ENCODE measurements around the gene ANKK1. TPM values are rescaled to one million over a fixed set of nuclear protein-coding genes. Genes with fewer than 3 reads are reported as not detected.

The ANKK1 gene
- total and polyA plus RNA-seq, 2 of the 8 experiments (the other 6 are each of a cell fraction or from before 2014, with no cell fraction given) = 0.11 TPM; not detected in 1

DNA sequence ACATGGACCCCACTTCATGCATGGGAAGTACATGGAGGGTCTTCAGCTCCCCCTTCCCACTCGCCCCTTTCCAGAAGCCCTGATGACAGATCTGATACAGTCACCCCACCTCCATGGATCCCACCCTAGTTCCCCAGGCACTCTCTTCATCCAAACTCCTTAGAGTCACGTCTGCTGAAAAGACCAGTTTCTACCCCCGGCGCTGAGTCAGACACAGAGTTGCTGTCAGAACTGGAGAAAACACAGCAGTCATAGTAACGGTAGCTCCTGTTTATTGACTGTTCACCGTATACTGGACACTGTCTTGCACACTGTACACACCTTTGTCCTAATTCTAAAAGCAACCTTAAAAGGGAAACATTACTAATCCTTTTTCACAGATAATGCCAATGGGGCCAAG is 58.5 kb downstream of the ANKK1 start:
- Histone ChIP-seq H3K4me2 (ENCODE audit: insufficient read depth in 1 of 2, low read depth in 2 of 2, low read length in 2 of 2) (no peak overlapping the region), H3K56ac (replicated peaks; ENCODE audit: insufficient read length, low read depth, low read length) (no peak overlapping the region), H3K27ac (ENCODE audit: low read depth, low read length) (no peak overlapping the region), H3K4me3 (ENCODE audit: extremely low read depth in 1 of 4, insufficient read depth in 2 of 4, low read depth in 3 of 4, low read length in 4 of 4) (no peak overlapping the region), H3K27me3 (replicated peaks in 1 of 4; ENCODE audit: control insufficient read depth in 3 of 4, extremely low read depth in 1 of 4, insufficient read depth in 3 of 4, low read length in 3 of 4) (0 out of 7 replicates have a peak, but pooled peaks cover 0 to 2% (median 0%) of the 10 kb centered on the region in 4 experiments), H3K4ac (replicated peaks; ENCODE audit: insufficient read length, low read depth, low read length) (no peak overlapping the region), H2AFZ (ENCODE audit: low read length) (no peak overlapping the region), H3K23me2 (ENCODE audit: low read depth, low read length) (no peaks in the 10 kb centered on the region), H3K4me1 (replicated peaks in 1 of 4; ENCODE audit: control insufficient read depth in 3 of 4, insufficient read depth in 4 of 4, low read length in 3 of 4) (no peaks in the 10 kb centered on the region), H3K9me3 (ENCODE audit: insufficient read depth in 2 of 2, low read depth in 1 of 2, low read length in 1 of 2) (no peaks in the 10 kb centered on the region), H3K23ac (ENCODE audit: insufficient read length) (no peak overlapping the region), H4K5ac (ENCODE audit: insufficient read length, low read depth, low read length) (no peak overlapping the region), H2BK15ac (ENCODE audit: low read length) (no peak overlapping the region), H2BK20ac (ENCODE audit: low read length) (no peak overlapping the region), H3K79me1 (ENCODE audit: low read depth, low read length) (no peaks in the 10 kb centered on the region), H2BK12ac (ENCODE audit: low read depth, low read length) (no peak overlapping the region), H3K36me3 (ENCODE audit: control insufficient read depth in 2 of 4, insufficient read depth in 4 of 4, low read length in 3 of 4) (no peaks in the 10 kb centered on the region), H2AK5ac (ENCODE audit: low read depth, low read length) (no peak overlapping the region), H4K8ac (ENCODE audit: extremely low read depth, insufficient read depth, low read length) (no peak overlapping the region), H3K79me2 (ENCODE audit: control insufficient read depth in 1 of 2, insufficient read depth in 2 of 2, low read length in 2 of 2) (no peaks in the 10 kb centered on the region), H3K18ac (ENCODE audit: extremely low read depth, low read length) (no peak overlapping the region), H4K91ac (replicated peaks; ENCODE audit: insufficient read length, low read length) (no peak overlapping the region), H2BK5ac (ENCODE audit: low read depth, low read length) (no peak overlapping the region), H3K9ac (replicated peaks in 1 of 4; ENCODE audit: extremely low read depth in 1 of 4, low read depth in 3 of 4, low read length in 3 of 4) (no peak overlapping the region), H3K14ac (ENCODE audit: insufficient read length) (no peak overlapping the region), H2BK120ac (replicated peaks; ENCODE audit: low read depth, low read length) (no peak overlapping the region), H4K20me1 (replicated peaks in 1 of 2; ENCODE audit: control insufficient read depth in 1 of 2, insufficient read depth in 2 of 2, low read length in 2 of 2) (no peaks in the 10 kb centered on the region)
- TF ChIP-seq KDM4A (IDR thresholded peaks at IDR 0.05; ENCODE audit: low read depth, low read length, severe bottlenecking) (no peak), GABPA (IDR thresholded peaks at IDR 0.05; ENCODE audit: borderline replicate concordance, insufficient read depth, low read length) (no peak), JUN (IDR thresholded peaks at IDR 0.05; ENCODE audit: low read depth, low read length) (no peak), CTBP2 (IDR thresholded peaks at IDR 0.05; ENCODE audit: borderline replicate concordance, insufficient read depth, insufficient read length, low read length) (no peak)
- DNase-seq (ENCODE audit: low read depth in 1 of 2, low spot score in 2 of 2) (no peak), FAIRE-seq (no peak)
- WGBS, 2 experiments (ENCODE audit: extremely low coverage in 1 of 2, insufficient coverage in 1 of 2, insufficient read length in 1 of 2, insufficient replicate concordance in 2 of 2, low coverage in 1 of 2, low lambda C conversion rate in 2 of 2, missing lambda C conversion rate in 1 of 2) = 90% methylated on average over 6 of the region's 6 CpGs; no CpG with 5 or more reads in 1 of the 2 experiments
- POLR2A ChIA-PET (ENCODE audit: partially characterized antibody) = no interaction called here
- CTCF ChIA-PET (ENCODE audit: partially characterized antibody) = no interaction called here
